ENCODE measurements around the gene MRPL49. TPM values are rescaled to one million over a fixed set of nuclear protein-coding genes. Genes with fewer than 3 reads are reported as not detected.
A peak's percentile ranks its signal among the peaks of the same experiment; 100 is the strongest.

The MRPL49 gene
- total RNA-seq, 1 experiment from 2014 or later: 111 TPM

GRCh38 chr11:65078786-65079342 lies 43.3 kb upstream of the MRPL49 start:
- in situ Hi-C loops (cut with HindIII; ENCODE audit: low pct_unique_long_range_greater_than_20kb, low sequenced_read_pairs): no loop called here
- no TSS peak for BruUV-seq (replicated peaks)
- CTCF ChIA-PET: interaction anchor here (1.1 kb wide), 1 partner anchor 9 kb away, joined by 3 read pairs; no protein-coding TSS in a partner anchor

GRCh38 chr11:65083134-65083833 lies 38.8 kb upstream of the MRPL49 start:
- POLR2A ChIA-PET: no interaction called here

More at GRCh38 chr11:65078786-65079342, 43.3 kb upstream of the MRPL49 start:
- Histone ChIP-seq H3K4me3 (ENCODE audit: low read depth in 2 of 2, low read length in 2 of 2) (no peak overlapping the region), H3K36me3 (ENCODE audit: control insufficient read depth, insufficient read depth, low read length) (peaks cover 5% of the 10 kb centered on the region), H3K27me3 (ENCODE audit: control insufficient read depth, insufficient read depth, low read length) (no peaks in the 10 kb centered on the region), H3K4me1 (ENCODE audit: control insufficient read depth, insufficient read depth, low read length) (peaks cover 28% of the 10 kb centered on the region), H3K27ac (ENCODE audit: low read length) (peak overlapping the region; percentile 41), H3K9me3 (ENCODE audit: control insufficient read depth, insufficient read depth, low read depth, low read length) (no peaks in the 10 kb centered on the region)
- intact Hi-C loops (cut with micrococcal nuclease; ENCODE audit: unreplicated experiment): no loop called here
- no peak for DNase-seq (ENCODE audit: low read depth, low spot score)
- POLR2A ChIA-PET: interaction anchor here (0.8 kb wide), 1 partner anchor 21 kb away, joined by 6 read pairs; no protein-coding TSS in a partner anchor
- TF ChIP-seq POLR2AphosphoS5 (IDR thresholded peaks at IDR 0.05; ENCODE audit: low read depth, low read length) (no peak), CTCF (IDR thresholded peaks at IDR 0.05) (no peak), TCF7L2 (IDR thresholded peaks at IDR 0.05; ENCODE audit: low read depth, low read length) (no peak), SIN3A (IDR thresholded peaks at IDR 0.05; ENCODE audit: borderline replicate concordance, insufficient read depth, low read depth, low read length) (no peak), REST (IDR thresholded peaks at IDR 0.05; ENCODE audit: insufficient read depth in 1 of 2, low read depth in 2 of 2, low read length in 1 of 2) (no peak)
- peak; percentile 15; the same call in 1 of the 2 replicates for ATAC-seq

More at GRCh38 chr11:65083134-65083833, 38.8 kb upstream of the MRPL49 start:
- no TSS peak for BruUV-seq (replicated peaks)
- no peak for DNase-seq (ENCODE audit: low read depth, low spot score)
- H3K36me3 ChIP-seq (ENCODE audit: control insufficient read depth, insufficient read depth, low read length): peaks cover 8% of the 10 kb centered on the region
- H3K27ac ChIP-seq (ENCODE audit: low read length): peak overlapping the region; percentile 96
- no peaks in the 10 kb centered on the region for H3K27me3 ChIP-seq (ENCODE audit: control insufficient read depth, insufficient read depth, low read length)
- H3K4me1 ChIP-seq (ENCODE audit: control insufficient read depth, insufficient read depth, low read length): peaks cover 27% of the 10 kb centered on the region
- peak; percentile 1; the same call in 1 of the 2 replicates for ATAC-seq
- H3K4me3 ChIP-seq (ENCODE audit: low read depth in 2 of 2, low read length in 2 of 2): peak overlapping the region; percentile 81 to 99
- TF ChIP-seq REST (IDR thresholded peaks at IDR 0.05; ENCODE audit: insufficient read depth in 1 of 2, low read depth in 2 of 2, low read length in 1 of 2): 0 out of 4 replicates have a peak, but pooled peaks of 1 of the 2 experiments have one; percentile 27
- TF ChIP-seq CTCF (IDR thresholded peaks at IDR 0.05): no peak
- intact Hi-C loops (cut with micrococcal nuclease; ENCODE audit: unreplicated experiment): no loop called here
- CTCF ChIA-PET: no interaction called here
- no peaks in the 10 kb centered on the region for H3K9me3 ChIP-seq (ENCODE audit: control insufficient read depth, insufficient read depth, low read depth, low read length)
- in situ Hi-C loops (cut with HindIII; ENCODE audit: low pct_unique_long_range_greater_than_20kb, low sequenced_read_pairs): no loop called here

Data from Panc1 (cell line).